ENCODE data around the gene TPBGL.

Gene TPBGL

DNA sequence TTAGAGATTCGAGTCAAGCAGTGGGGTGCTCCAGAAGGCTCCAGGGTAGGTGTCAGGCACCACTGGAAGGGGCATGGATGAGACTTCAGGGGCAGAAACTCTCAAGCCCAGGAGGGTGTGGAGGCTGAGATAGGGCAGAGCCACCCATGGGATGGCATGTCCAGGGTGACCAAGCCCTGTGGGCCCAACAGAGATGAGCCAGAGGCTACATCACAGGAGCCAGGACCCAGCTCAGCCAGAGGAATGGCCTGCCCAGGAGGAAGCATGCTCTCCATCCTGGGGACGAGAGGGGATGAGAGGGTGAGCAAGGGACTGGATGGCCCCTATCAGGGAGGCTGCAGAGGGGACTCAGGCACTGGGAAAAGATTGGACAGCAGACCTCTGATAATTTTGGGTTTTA, 46.9 kb upstream of the TPBGL start:
- no peaks in the 10 kb centered on the region for H3K27me3 ChIP-seq (ENCODE audit: insufficient read depth, low read length, poor library complexity)

DNA sequence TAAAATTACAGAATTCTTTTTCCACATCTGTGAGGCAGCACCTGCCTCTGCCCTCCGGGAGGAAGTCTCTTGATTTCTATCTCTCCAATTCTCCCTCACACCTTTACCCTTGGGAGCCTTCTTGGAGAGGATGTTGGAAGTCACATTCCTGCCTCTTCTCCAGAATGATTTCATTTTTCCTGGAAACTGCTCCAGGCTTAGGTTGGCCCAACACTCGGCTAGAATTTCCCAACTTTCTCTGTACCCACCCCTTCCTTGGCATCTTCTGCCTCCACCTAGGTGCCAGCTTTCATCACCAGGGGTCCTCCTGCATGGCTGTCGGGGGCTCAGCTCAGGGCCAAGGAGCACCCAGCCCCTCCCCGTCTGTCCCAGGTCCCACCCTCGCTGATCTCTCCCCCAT, 46.4 kb upstream of the TPBGL start:
- Histone ChIP-seq H3K27me3 (ENCODE audit: insufficient read depth, low read length, poor library complexity) (no peaks in the 10 kb centered on the region), H3K9ac (ENCODE audit: low read depth, low read length) (no peak overlapping the region), H3K4me3 (ENCODE audit: low read depth in 1 of 2, low read length in 2 of 2) (no peak overlapping the region), H2AFZ (ENCODE audit: low read depth, low read length) (no peak overlapping the region), H4K20me1 (ENCODE audit: insufficient read depth, low read length) (peaks cover 8% of the 10 kb centered on the region; the same call in 1 of the 2 replicates), H3K4me1 (ENCODE audit: insufficient read depth, low read length) (no peaks in the 10 kb centered on the region), H3K4me2 (ENCODE audit: insufficient read depth, low read length) (no peak overlapping the region), H3K9me3 (ENCODE audit: insufficient read depth, low read length, severe bottlenecking) (no peaks in the 10 kb centered on the region), H3K36me3 (ENCODE audit: insufficient read depth, low read length) (no peaks in the 10 kb centered on the region), H3K27ac (ENCODE audit: low read length) (no peak overlapping the region), H3K79me2 (ENCODE audit: insufficient read depth, low read length) (no peaks in the 10 kb centered on the region)
- TF ChIP-seq EZH2 (IDR thresholded peaks at IDR 0.05; ENCODE audit: borderline replicate concordance, low read depth, low read length, severe bottlenecking) = no peak
- TF ChIP-seq, protein P1, sequence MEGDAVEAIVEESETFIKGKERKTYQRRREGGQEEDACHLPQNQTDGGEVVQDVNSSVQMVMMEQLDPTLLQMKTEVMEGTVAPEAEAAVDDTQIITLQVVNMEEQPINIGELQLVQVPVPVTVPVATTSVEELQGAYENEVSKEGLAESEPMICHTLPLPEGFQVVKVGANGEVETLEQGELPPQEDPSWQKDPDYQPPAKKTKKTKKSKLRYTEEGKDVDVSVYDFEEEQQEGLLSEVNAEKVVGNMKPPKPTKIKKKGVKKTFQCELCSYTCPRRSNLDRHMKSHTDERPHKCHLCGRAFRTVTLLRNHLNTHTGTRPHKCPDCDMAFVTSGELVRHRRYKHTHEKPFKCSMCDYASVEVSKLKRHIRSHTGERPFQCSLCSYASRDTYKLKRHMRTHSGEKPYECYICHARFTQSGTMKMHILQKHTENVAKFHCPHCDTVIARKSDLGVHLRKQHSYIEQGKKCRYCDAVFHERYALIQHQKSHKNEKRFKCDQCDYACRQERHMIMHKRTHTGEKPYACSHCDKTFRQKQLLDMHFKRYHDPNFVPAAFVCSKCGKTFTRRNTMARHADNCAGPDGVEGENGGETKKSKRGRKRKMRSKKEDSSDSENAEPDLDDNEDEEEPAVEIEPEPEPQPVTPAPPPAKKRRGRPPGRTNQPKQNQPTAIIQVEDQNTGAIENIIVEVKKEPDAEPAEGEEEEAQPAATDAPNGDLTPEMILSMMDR (IDR thresholded peaks at IDR 0.05; ENCODE audit: borderline replicate concordance, extremely low read depth, low read length, poor library complexity, severe bottlenecking) = no peak
- DNase-seq = no peak
- ATAC-seq (ENCODE audit: insufficient read depth, low read depth) = no peak

More for the DNA sequence above, 46.9 kb upstream of the TPBGL start:
- DNase-seq (no peak), ATAC-seq (ENCODE audit: insufficient read depth, low read depth) (no peak)
- H3K4me3 ChIP-seq (ENCODE audit: low read depth in 1 of 2, low read length in 2 of 2) = no peak overlapping the region
- no peaks in the 10 kb centered on the region for H3K79me2 ChIP-seq (ENCODE audit: insufficient read depth, low read length)
- peaks cover 8% of the 10 kb centered on the region; the same call in 1 of the 2 replicates for H4K20me1 ChIP-seq (ENCODE audit: insufficient read depth, low read length)
- H3K4me1 ChIP-seq (ENCODE audit: insufficient read depth, low read length) = no peaks in the 10 kb centered on the region
- TF ChIP-seq, protein P1 (IDR thresholded peaks at IDR 0.05; ENCODE audit: borderline replicate concordance, extremely low read depth, low read length, poor library complexity, severe bottlenecking) = no peak
- no peak for TF ChIP-seq EZH2 (IDR thresholded peaks at IDR 0.05; ENCODE audit: borderline replicate concordance, low read depth, low read length, severe bottlenecking)
- no peak overlapping the region for H3K9ac ChIP-seq (ENCODE audit: low read depth, low read length)
- no peak overlapping the region for H3K4me2 ChIP-seq (ENCODE audit: insufficient read depth, low read length)
- H3K27ac ChIP-seq (ENCODE audit: low read length) = no peak overlapping the region
- no peaks in the 10 kb centered on the region for H3K36me3 ChIP-seq (ENCODE audit: insufficient read depth, low read length)
- no peaks in the 10 kb centered on the region for H3K9me3 ChIP-seq (ENCODE audit: insufficient read depth, low read length, severe bottlenecking)
- no peak overlapping the region for H2AFZ ChIP-seq (ENCODE audit: low read depth, low read length)

DNA sequence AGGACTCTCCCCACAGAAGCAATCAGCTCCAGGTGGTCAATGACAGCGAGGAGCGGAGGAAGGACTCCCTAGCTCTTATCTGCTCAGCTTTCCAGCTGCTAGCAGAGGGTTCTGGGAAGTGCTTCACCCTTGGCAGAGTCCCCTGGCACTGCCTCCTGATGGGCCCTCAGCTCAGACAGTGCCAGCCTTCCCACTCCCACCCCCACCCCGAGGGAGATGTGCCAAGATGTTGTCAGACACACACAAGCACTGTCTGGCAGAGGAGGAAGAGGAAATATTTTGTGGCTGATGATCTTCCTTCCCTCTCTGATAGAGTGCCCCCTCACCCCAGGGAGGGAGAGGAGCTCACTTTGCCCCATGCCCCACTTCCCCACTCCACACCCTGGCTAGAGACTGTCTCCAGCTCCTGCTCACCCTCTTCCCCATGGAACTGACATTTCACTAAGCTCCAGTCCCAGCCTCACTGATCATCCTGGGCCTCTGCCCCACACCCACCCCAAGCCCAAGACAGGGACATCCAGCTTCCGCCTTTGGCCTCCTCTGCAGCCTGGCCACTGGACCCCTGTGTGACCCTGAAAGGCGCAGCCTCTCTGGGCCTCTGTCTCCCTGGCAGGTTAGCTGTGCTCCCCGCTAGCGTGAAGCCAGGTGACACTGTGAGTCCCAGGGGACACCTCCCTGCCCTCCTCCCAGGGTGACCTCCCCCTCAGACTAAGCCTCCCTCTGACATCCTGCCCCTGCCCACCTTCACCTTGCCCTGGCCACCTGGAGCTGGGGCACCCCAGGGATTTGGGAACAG, 45.2 kb upstream of the TPBGL start:
- H2AFZ ChIP-seq (ENCODE audit: low read depth, low read length) = no peak overlapping the region
- no peak overlapping the region for H3K27ac ChIP-seq (ENCODE audit: low read length)
- peaks cover 11% of the 10 kb centered on the region; the same call in 1 of the 2 replicates for H4K20me1 ChIP-seq (ENCODE audit: insufficient read depth, low read length)
- H3K4me1 ChIP-seq (ENCODE audit: insufficient read depth, low read length) = no peaks in the 10 kb centered on the region
- H3K79me2 ChIP-seq (ENCODE audit: insufficient read depth, low read length) = no peaks in the 10 kb centered on the region
- no peaks in the 10 kb centered on the region for H3K27me3 ChIP-seq (ENCODE audit: insufficient read depth, low read length, poor library complexity)
- ATAC-seq (ENCODE audit: insufficient read depth, low read depth) (no peak), DNase-seq (no peak)
- TF ChIP-seq, protein P1 (IDR thresholded peaks at IDR 0.05; ENCODE audit: borderline replicate concordance, extremely low read depth, low read length, poor library complexity, severe bottlenecking) = no peak
- TF ChIP-seq EZH2 (IDR thresholded peaks at IDR 0.05; ENCODE audit: borderline replicate concordance, low read depth, low read length, severe bottlenecking) = no peak
- H3K4me2 ChIP-seq (ENCODE audit: insufficient read depth, low read length) = no peak overlapping the region
- H3K9me3 ChIP-seq (ENCODE audit: insufficient read depth, low read length, severe bottlenecking) = no peaks in the 10 kb centered on the region
- H3K4me3 ChIP-seq (ENCODE audit: low read depth in 1 of 2, low read length in 2 of 2) = no peak overlapping the region
- no peak overlapping the region for H3K9ac ChIP-seq (ENCODE audit: low read depth, low read length)
- no peaks in the 10 kb centered on the region for H3K36me3 ChIP-seq (ENCODE audit: insufficient read depth, low read length)

Measured in DND-41 (cell line).